NCI-H1436 treated with DMSO at 0.1 percent for 48 hours (cell line): ENCODE measurements around the gene ZBTB7C.

ENCODE experiments used
- DNase-seq: peaks from one replicate; lab custom pipeline; 2025; lab: John Stamatoyannopoulos, UW

ZBTB7C gene

GRCh38 chr18:48059455-48060010, 349.6 kb downstream of the ZBTB7C start:
- no peak for DNase-seq

DNA sequence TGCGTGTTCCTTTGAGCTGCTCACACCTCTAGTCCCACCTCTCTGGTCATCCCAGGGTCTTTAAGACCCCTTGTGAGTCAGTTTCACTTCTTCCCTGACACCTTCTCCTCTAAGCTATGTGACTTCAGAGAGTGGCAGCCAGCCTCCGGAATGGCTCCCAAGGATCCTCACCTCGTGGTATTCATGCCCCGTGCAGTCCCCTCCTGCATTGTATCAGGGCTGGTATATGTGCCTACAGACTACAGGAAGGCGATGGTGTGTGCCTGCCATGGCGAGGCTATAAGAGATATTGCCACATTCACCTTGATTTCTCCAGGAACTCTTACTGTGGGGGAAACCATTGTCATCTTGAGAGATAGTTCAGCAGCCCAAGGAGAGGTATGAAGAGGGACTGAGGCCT, 350.7 kb downstream of the ZBTB7C start:
- no peak for DNase-seq

- no peak for DNase-seq
Measured at GRCh38 chr18:48057018-48057417, 352.2 kb downstream of the ZBTB7C start.

GRCh38 chr18:48055351-48055750, 353.8 kb downstream of the ZBTB7C start:
- no peak for DNase-seq

DNA sequence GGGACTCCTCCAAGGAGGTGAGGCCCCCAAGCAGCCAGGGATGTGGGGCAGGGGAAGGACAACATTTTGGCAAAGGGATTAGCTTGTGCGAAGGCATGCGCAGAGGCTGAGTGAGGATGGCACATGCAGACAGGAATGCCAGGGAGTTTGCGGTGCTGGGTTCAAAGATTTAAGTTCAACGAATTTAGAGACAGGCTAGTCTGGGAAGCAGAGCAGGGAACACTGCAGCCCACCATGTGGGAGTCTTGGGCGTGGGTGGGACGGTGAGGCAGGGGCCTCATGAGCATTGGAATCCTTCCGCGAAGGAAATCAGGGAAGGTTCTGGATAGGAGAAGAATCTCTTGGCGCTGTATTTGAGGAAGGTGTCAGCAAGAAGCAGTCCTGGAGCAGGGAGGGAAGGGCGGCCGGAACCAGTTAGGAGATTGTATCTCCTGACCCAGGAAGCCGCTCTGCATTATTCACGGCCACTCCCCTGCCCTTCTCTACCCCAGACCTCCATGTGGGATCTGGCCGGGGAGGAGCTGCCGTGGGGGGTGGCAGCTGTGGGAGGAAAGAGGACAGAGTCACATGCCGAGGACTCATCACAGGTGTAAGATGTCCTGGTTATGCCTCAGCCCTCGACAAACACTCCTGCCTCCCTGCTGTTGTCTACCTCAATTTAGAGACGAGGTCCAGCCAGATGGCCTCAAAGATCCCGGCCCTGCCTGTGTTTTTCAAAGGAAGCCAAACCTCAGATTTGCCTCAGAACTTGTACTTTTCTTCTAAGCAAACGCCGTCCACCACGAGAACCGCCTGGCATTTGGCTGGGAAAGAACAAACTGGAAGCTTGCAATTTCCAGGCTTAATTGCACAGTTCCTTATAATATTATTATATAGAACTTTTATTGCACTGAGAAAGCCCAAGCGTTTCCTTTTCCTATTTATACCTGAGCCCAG, 355.0 kb downstream of the ZBTB7C start:
- DNase-seq = no peak

DNA sequence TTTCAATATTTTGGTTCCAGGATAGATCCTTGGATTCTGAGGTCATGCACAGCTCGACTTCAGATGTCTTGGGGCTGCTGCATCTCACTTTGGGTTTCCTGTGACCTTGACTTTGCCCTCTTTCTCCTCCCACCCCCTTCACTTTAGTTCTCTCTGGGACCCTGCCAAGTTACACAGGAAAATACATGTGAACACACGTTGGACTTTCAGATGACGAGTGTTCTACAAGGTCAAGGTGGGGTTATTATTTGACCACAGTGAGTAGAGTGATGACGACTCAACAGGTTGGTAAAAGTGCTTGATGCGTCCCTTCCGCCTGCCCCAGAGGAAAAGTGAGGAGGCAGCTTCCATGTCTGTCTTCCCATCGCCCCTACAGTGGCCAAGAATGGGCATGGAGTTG, 356.3 kb downstream of the ZBTB7C start:
- DNase-seq = no peak

DNA sequence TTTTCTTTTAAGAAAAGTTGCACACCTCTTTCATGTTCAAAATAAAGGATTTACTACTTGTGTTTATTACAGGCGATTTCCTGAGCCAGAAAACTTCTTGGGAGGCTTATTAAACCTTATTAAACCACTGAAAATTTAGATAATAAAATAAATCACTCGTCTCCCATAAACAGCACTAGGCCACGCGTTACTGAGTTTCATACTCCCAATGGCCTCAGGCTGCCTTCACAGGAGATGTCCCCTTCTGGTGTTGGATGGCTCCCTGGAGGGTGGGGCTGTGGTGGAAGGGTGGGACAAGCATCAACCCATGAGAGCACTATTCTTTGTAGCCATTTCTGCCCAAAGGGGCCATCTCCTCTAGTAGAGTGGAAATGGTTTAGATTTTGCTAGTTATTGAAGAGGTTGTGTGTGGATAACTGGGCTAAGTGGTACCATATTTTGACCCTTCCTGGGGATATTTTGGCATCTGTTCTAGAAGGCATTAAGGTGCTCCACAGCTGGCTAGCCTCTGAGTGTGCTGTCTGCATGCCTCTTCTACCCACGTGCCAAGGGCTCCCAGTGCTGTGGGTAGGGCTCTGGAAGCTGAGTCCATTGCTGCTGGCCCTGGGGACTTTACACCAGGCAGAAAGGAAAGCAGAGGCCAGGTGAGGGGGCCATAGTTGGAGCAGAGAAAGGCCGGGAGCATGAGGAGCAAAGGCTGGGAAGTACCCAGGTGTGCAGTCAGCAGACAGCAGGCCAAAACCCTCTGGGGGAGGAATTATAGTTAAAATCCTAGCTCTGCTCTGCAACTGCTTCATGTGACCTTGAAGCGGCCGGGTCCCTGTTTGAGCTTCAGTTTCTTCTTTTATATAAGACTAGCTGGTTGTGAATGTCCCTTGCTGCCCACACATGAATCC, 357.0 kb downstream of the ZBTB7C start:
- no peak for DNase-seq

DNA sequence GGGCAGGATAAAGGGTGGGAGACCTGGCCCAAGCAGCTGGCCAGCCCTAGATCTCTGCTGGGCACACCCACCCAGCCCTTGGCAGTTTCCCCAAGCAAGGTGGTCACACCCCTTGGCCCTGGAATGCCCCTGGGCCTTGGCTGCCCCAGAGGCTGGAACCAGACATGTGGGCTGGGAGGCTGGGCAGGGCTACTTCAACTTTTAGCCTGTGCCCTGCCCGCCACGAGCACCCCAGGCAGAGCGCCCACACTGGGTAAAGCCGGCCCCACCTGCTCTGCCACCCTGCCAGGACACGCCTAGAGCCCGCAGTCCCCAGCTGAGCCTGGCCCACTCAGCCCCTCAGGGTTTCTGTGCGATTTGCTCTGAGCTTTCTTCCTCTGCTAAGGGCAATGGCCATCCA, 359.0 kb downstream of the ZBTB7C start:
- DNase-seq = no peak

DNA sequence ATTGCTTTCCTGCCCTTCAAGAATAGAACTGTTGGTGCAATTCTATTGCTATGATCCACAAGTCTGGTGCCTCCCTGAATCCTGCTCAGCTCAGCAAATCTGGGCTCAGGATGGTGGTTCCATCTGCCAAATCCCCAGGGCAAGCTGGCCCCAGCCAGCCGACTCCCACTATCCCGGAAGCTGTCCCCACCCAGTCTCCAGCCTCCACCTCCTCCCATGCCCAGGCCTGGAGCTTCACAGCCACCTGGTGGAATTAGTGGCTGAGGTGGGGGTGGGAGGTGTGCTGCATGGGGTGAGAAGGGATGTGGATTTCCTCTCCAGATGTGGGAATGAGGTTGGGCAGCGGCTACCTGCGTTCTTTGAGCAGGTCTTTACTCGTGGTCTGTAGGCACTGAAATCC, 359.4 kb downstream of the ZBTB7C start:
- DNase-seq = no peak

GRCh38 chr18:48048251-48048650, 360.9 kb downstream of the ZBTB7C start:
- DNase-seq = no peak

GRCh38 chr18:48046843-48047242, 362.3 kb downstream of the ZBTB7C start:
- no peak for DNase-seq

DNA sequence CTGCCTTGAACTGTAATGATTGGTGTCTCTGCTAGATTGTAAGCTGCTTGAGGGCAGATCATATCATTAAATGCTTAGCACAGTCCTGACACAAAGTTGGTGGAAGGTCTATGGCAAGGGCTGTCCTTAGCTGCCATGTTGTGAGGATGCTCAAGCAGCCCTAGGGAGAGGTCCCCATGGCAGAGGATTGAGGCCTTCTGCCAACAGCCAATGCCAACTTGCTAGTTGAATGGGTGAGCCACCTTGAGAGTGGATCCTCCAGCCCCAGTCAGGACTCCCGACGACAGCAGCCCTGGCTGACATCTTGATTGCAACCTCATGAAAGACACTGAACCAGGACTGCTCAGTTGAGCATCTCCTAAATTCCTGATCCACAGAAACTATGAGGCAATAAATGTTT, 363.4 kb downstream of the ZBTB7C start:
- DNase-seq = no peak

GRCh38 chr18:48044944-48045343, 364.2 kb downstream of the ZBTB7C start:
- no peak for DNase-seq

GRCh38 chr18:48043166-48043565, 366.0 kb downstream of the ZBTB7C start:
- no peak for DNase-seq

GRCh38 chr18:48042431-48042830, 366.8 kb downstream of the ZBTB7C start:
- DNase-seq = no peak

DNA sequence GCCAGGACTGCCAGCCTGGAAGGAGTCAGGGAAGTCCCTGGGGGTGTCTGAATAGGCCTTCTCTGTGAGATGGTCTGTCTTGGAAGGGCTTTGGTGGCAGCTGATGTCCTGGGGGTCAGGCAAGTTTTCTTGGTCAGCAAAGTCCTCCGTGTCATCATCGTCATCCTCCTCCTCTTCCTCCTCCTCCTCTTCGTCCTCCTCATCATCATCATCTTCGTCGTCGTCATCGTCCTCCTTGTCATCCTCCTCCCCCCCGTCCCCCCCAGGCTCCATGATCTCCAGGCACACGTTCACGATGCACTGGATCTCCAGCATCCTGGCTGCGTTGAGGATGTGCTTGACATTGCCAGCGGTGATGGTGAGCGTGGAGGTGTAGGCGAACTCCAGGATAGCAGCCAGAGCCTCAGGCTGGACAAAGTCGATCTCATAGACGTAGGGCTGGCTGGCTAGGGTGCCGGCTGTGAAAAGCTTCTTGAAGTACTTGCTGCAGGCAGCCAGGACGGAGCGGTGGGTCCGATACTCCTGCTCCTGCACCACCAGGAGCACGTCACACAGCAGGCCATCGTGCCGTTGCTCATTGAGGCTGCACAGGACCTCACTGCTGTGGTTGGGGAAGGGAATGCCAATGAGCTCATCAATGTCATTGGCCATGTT, 368.6 kb downstream of the ZBTB7C start:
- DNase-seq = no peak

DNA sequence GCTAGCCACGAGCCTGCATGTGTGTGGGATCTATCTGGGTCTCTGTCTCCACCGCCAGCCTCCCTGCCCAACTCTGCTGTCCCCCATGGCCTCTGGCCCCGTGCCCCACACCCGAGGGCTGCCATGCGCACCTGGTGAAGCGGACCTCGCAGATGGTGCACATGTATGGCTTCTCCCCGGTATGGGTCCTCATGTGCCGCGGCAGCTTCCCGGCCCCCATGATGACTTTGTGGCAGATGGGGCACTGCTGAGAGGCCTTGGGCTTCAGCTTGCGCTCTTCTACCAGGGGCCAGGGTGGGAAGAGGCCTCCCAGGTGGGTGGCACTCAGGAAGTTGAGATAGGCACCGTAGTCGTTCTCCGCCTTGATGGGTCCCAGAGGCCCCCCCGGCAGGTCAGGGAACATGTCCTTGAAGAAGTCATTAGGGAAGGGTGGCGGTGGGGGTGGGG, 369.4 kb downstream of the ZBTB7C start:
- DNase-seq = no peak

- DNase-seq = no peak
Measured at GRCh38 chr18:48038636-48039035, 370.5 kb downstream of the ZBTB7C start.

DNA sequence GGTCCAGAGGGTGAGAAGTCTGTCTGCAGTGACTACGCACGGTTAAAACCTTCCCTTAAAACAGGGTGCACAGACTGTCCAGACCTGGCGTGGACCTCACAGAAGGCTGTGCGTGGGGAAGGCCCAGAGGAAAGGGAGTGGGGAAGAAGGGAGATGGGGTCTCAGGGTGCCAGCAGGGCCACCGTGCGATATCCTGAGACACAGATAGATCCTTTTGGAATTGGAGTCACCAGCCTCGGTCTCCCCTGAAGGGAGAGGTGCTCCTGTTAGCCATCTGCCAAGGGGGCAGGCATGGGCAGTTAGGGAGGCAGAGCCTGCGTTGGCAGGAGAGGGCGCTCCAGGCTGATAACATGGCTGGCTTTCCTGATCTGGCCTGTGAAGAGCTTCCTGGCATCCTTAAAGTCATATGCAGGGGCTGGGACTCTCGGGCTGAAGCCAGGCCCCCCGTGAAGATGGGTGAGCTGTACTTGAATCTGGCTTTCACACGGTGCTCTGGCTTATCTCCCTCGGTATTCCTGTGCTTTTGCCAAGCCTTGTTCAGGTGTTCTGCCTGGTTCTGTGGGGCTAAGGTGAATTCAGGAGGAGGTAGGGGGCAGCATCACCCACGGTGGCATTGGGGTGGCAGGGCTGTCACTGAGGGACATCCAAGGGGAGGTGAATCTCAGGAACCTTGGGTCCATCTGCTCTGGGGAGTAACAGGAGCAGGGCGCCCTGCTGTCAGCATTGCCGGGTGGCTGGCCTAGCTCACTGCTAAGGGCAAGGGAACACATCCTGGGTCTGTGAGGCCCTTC, 371.5 kb downstream of the ZBTB7C start:
- no peak for DNase-seq

DNA sequence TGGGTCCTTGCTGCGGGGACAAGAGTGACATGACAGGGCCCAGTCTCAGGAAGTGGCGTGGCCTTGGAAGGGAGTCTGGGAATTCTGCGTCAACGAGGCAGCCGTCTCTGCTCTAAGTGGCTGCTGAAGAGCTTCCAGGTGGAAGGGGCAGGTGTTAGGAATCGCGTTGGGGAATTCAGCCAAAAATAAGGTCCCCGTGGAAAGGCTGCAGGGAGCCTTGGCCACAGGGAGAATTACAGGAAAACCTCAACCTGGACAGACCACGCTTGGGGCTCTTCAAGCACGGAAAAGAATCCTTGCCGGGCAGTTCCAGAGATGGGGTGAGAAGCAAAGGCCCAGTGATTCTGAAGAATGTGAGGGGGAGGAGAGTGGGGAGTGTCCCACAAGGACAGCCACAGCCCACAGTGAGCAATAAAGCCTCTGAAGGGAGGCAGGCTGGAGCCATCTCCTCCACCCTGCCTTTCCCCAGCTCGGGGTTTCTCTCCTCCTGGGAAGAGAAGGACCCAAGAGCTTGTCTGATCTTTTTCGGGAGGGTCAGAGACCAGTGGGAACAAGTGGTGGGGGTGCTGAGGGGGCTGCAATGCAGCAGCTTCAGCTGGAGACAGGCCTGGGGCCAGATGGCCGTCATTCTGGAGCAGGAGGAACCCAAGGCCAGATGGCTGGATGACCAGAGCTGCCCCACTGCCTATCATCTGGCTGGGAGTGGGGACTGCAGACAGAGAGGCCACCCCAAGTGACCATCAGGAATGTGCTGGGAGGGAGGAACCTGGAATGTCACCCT, 372.4 kb downstream of the ZBTB7C start:
- DNase-seq = no peak
